Ascending aorta (tissue), 2 donors: ENCODE data around the gene CCM2. TPM values are rescaled to one million over a fixed set of nuclear protein-coding genes. Genes with fewer than 3 reads are reported as not detected.

Experiments
- DNase-seq, 2 donors: peaks; one replicate each; pipeline ENCODE4 v3.0.0-alpha.2; 2019; ENCODE audit warnings: low spot score in 2 of 2
- H3K27ac ChIP-seq, 2 donors: fragments of 200-600 bp; sonication (generic); one replicate each; pipeline ENCODE4 v1.5.1; 2016 to 2017; ENCODE audit warnings: mild to moderate bottlenecking in 1 of 2
- H3K27me3 ChIP-seq: fragments of 200-600 bp; sonication (generic); one replicate; pipeline ENCODE4 v1.5.1; 2017
- H3K36me3 ChIP-seq, 2 donors: fragments of 200-600 bp; sonication (generic); one replicate each; pipeline ENCODE4 v1.5.1; 2016
- H3K4me1 ChIP-seq, 2 donors: fragments of 200-600 bp; sonication (generic); one replicate each; pipeline ENCODE4 v1.5.1; 2016 to 2017; ENCODE audit warnings: mild to moderate bottlenecking in 1 of 2
- H3K4me3 ChIP-seq, 2 donors: fragments of 200-600 bp; sonication (generic); one replicate each; pipeline ENCODE4 v1.5.1; 2016 to 2017; ENCODE audit warnings: mild to moderate bottlenecking in 1 of 2
- H3K9me3 ChIP-seq, 2 donors: fragments of 200-600 bp; sonication (generic); one replicate each; pipeline ENCODE4 v1.5.1; 2016
- intact Hi-C: fragments of 100-400 bp; cut with DNase I; formaldehyde crosslinking; loops from one replicate; pipeline ENCODE4 v1.15.1; 2023
- total RNA-seq: library from RNA; depleted of rRNA; stranded (reverse); fragments of >200 nt; gene quantifications from one replicate; pipeline ENCODE4 v1.1.0, GENCODE V29; 2016
- TF ChIP-seq, protein P1 (sequence below), 3 experiments: fragments of 200-600 bp in 2 of 3; fragments of 450-650 bp in 1 of 3; sonication (generic) in 2 of 3; IDR thresholded peaks; one replicate each; pipeline ENCODE4 v1.5.1; 2016 to 2019; ENCODE audit warnings: antibody characterized with exemption in 3 of 3, mild to moderate bottlenecking in 1 of 3, moderate library complexity in 1 of 3

The CCM2 gene
- total RNA-seq, 1 donor from 2014 or later = 61.5 TPM

DNA sequence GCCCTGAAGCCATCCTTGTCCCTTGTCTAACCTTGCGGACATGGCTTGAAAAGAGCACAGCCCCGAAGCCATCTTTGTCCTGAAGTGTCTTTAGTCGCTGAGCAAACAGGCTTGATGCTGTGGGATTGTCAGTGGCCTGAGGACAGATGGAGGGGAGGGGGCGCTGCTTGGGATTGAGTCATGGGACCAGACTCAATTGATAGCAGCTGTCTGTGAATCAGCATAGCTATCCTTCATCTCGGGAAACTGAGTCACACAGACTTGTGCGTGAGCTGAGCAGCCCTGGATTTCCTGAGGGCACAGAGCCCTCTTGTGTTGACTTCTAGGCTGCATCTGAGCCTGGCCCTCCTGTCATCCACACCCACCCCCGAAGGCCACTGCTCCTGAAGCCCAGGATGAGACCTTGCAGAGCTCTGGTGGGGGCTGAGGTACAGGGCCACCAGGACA is 35.6 kb upstream of the CCM2 start:
- Histone ChIP-seq H3K4me3 (no peak overlapping the region), H3K27me3 (no peaks in the 10 kb centered on the region), H3K36me3 (no peaks in the 10 kb centered on the region), H3K4me1 (peaks cover 3 to 4% of the 10 kb centered on the region in 2 donors), H3K27ac (no peak overlapping the region), H3K9me3 (no peaks in the 10 kb centered on the region)
- no peak for DNase-seq
- intact Hi-C loops = loop anchor here (10.0 kb wide), 1 partner anchor 50 kb away; no protein-coding TSS in a partner anchor
- TF ChIP-seq, protein P1, sequence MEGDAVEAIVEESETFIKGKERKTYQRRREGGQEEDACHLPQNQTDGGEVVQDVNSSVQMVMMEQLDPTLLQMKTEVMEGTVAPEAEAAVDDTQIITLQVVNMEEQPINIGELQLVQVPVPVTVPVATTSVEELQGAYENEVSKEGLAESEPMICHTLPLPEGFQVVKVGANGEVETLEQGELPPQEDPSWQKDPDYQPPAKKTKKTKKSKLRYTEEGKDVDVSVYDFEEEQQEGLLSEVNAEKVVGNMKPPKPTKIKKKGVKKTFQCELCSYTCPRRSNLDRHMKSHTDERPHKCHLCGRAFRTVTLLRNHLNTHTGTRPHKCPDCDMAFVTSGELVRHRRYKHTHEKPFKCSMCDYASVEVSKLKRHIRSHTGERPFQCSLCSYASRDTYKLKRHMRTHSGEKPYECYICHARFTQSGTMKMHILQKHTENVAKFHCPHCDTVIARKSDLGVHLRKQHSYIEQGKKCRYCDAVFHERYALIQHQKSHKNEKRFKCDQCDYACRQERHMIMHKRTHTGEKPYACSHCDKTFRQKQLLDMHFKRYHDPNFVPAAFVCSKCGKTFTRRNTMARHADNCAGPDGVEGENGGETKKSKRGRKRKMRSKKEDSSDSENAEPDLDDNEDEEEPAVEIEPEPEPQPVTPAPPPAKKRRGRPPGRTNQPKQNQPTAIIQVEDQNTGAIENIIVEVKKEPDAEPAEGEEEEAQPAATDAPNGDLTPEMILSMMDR (IDR thresholded peaks at IDR 0.05) = no peak

DNA sequence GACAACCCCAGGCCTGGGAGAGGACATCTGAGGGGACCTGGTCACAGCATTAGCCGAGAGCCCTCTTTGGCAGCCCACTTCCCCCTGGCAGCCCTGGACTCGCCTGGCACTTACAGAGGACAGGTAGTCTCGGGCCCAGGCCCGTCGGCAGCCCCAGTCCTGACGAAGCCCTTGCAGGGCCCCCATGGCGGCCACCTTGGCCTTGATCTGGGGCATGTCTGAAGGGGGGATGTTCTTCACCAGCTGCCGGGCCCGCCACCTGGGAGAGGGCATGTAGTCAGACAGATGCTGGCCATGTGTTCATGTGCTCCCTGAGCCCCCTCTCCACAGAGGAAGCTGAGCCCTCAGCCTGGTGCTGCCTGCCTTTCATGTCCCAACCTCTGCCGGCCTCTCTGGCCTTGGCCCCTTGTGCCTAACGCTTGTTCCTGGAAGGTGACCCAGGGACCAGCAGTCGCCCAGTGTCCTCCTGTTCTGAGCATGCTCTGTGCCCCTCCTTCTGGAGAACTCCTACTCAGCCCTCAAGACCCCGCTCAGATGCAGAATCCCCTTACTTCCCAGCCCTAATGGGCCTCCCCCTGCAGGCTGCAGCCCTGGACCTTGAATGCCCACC is 35.1 kb upstream of the CCM2 start:
- intact Hi-C loops = loop anchor here (10.0 kb wide), 1 partner anchor 50 kb away; no protein-coding TSS in a partner anchor
- peaks cover 3 to 4% of the 10 kb centered on the region in 2 donors for H3K4me1 ChIP-seq
- DNase-seq = no peak
- H3K27ac ChIP-seq = no peak overlapping the region
- H3K9me3 ChIP-seq = no peaks in the 10 kb centered on the region
- H3K4me3 ChIP-seq = no peak overlapping the region
- no peaks in the 10 kb centered on the region for H3K27me3 ChIP-seq
- H3K36me3 ChIP-seq = no peaks in the 10 kb centered on the region
- TF ChIP-seq, protein P1 (IDR thresholded peaks at IDR 0.05) = no peak

DNA sequence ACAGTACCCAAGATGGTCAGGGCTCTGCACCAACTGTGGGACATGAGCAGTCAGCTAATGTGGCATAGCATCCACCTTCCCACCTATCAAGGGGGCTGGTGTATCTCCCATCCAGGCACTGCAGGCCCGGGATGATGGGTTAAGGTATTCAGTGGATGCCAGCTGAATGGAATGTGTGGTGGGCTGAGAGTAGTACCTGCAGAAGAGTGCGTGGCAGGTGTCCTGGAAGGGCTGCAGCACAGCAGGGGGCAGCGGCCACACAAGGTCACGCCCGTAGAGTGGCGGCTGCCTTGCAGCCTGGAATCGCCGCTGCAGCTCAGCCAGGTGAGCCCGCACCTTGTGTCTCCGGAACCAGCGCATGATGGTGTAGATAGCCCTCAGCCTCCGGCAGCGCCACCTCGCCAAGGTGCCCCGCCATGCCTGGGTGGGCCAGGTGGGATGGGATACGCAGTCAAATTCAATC is 34.5 kb upstream of the CCM2 start:
- Histone ChIP-seq H3K9me3 (no peaks in the 10 kb centered on the region), H3K27me3 (no peaks in the 10 kb centered on the region), H3K4me1 (peaks cover 3 to 4% of the 10 kb centered on the region in 2 donors), H3K36me3 (no peaks in the 10 kb centered on the region), H3K4me3 (no peak overlapping the region), H3K27ac (no peak overlapping the region)
- no peak for DNase-seq
- intact Hi-C loops = loop anchor here (10.0 kb wide), 1 partner anchor 49 kb away; no protein-coding TSS in a partner anchor
- TF ChIP-seq, protein P1 (IDR thresholded peaks at IDR 0.05) = no peak

DNA sequence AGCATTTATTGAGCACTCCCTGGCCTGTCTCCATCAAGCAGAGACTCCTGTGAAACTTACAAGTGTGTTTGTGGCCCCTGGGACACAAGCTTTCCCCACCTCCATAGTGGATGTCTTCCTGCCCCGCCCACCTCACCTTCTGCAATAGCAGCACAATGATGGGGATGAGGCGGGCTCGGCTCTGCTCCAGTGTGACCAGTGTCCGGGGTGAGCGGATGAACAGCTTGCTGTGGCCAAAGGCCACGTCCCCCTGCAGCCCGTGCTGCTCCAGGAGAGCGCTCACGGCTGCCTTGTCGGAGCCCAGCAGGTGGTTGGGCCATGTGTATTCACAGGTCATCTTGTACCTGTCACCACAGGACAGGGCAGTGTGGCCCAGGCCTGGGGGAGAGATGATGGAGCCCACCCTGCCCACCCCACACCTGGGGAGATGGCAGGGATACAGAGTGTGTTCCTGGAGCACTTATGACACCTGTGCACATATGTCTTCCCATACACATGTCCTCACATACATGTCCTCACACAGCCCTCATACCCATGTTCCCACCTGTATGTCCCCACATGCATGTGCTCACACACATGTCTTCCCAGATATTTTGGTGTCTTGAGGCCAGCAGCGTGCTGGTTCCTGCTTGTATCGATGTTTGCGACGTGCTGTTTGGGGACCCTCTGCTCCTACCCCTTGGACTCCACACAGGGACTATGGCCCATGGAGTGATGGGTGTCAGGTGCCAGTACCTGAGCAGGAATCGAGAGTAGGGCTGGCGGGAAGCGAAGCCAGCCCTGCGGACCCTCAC is 33.9 kb upstream of the CCM2 start:
- Histone ChIP-seq H3K4me1 (peaks cover 3 to 4% of the 10 kb centered on the region in 2 donors), H3K36me3 (no peaks in the 10 kb centered on the region), H3K27me3 (no peaks in the 10 kb centered on the region), H3K27ac (no peak overlapping the region), H3K9me3 (no peaks in the 10 kb centered on the region), H3K4me3 (no peak overlapping the region)
- intact Hi-C loops = loop anchor here (10.0 kb wide), 1 partner anchor 49 kb away; no protein-coding TSS in a partner anchor
- TF ChIP-seq, protein P1 (IDR thresholded peaks at IDR 0.05) = no peak
- no peak for DNase-seq

DNA sequence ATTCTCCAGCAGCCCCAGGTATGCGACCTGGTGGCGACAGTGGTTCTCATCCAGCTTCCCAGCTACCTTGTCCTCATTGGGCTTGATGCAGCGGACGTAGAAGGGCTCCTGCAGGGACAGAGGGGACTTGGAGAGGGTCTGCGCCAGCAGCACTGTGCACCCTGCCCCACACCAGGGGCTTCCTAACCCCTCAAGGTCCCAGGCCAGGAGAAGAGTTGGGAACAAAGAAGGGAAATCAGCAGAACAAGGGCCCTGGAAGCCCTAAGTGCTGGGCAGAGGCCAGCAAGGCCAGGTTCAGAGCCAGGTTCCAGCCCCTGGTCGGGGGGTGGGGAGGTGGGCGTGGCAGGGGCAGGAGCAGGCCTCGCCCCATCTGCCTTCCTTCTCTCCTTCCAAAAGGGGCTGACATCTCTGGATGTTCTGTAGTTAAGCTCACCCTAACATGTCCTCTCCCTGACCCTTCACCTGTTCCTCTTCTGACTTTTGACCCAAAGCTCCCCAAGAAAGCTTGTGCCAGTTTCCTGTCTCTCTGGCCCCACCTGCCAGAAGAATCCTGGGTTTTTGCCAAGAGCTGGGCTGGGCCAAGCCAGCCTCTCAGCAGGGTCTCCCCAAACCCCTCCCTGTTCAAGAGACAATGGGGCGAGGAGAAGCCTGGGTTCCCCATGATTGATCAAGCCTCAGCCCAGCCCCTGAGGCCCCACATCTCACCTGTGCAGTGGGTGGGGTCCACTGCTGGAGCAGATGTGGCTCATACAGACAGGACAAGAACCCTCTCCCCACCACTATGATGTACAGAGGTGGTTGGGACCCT is 33.1 kb upstream of the CCM2 start:
- no peaks in the 10 kb centered on the region for H3K27me3 ChIP-seq
- TF ChIP-seq, protein P1 (IDR thresholded peaks at IDR 0.05) = no peak
- H3K27ac ChIP-seq = no peak overlapping the region
- no peaks in the 10 kb centered on the region for H3K9me3 ChIP-seq
- no peaks in the 10 kb centered on the region for H3K36me3 ChIP-seq
- H3K4me1 ChIP-seq = peaks cover 3 to 4% of the 10 kb centered on the region in 2 donors
- DNase-seq = no peak
- H3K4me3 ChIP-seq = no peak overlapping the region
- intact Hi-C loops = loop anchor here (10.0 kb wide), 1 partner anchor 48 kb away; no protein-coding TSS in a partner anchor
